AG08395 (cell line): ENCODE measurements around the gene APOLD1.
"Not testable (repeated sequence)": the region's sequence is repeated elsewhere in the genome, so short reads cannot be mapped to it uniquely, and the experiment has no call there.

ENCODE experiments used
- DNase-seq: peaks from one replicate; pipeline ENCODE4 v3.0.0; 2012; ENCODE audit warnings: mixed read lengths, low spot score

The APOLD1 gene

DNA sequence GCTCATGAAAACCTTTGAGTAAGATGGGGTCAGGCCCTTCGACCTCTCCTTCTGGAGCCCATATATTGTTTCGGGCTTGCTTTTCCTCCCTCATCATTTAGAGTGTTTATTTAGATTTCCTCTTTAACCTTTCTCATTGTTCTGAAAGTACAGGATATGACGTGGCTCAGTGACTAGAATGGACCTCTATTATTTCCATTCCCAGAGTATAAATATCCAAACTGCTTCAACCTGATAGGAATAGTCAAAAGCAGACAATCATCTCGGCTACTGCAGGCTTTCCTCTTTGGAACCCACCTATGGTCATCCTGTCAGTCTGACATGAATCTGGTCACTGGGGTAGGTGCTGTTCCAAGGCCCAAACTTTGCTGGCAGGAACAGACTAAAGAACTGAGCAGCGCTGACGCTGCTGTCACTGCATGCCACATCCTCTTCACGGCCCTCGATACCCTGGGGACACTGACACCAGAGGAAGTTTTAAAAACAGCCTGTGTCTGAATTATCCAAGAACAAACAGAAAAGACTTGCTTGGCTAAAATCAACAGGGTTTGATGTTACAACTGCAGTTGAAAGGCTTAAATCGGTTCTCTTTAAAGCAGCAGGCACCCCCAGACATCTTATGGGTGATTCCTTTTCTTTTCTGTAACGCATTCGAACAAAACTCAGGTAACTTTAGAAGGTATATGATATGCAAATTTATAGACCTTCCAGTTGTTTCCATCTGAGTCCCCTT is 22.7 kb downstream of the APOLD1 start:
- no peak for DNase-seq

DNA sequence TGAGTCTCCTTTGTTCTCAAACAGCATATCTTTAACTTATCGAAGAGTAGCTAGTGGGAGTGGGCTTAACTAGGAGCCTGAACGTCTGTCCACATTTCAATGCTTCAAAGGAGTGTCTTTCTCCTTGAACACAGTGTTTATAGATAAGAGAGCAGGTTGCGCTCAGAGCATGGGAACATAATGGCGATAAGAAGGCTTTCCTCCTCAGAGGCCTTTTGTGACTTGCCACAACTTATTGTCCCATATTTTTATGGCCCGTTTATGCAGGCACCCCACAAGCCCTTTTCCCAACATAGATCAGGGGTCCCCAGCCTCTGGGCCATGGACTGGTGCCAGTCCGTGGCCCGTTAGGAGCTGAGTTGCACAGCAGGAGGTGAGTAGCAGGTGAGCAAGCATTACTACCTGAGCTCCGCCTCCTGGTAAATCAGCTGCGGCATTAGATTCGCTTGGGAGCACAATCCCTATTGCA is 25.1 kb downstream of the APOLD1 start:
- DNase-seq, result no peak

DNA sequence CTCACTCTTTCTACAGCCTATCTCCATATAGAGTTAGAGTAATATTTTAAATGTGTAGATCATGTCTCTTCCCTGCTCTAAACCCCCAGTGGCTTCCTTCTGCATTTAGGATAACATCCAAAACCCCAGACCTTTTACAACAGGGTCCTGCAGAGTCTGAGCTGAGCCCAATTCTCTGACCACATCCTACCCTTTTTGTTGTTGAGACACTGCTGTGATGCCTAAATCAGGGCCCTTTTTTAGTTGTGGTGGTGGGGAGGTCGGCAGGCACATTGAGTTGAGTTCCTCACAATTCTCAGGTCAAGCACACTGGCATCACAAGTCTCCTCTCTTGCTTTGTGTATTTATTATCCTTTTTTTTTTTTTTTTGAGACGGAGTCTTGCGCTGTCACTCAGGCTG is 25.9 kb downstream of the APOLD1 start:
- no peak for DNase-seq

DNA sequence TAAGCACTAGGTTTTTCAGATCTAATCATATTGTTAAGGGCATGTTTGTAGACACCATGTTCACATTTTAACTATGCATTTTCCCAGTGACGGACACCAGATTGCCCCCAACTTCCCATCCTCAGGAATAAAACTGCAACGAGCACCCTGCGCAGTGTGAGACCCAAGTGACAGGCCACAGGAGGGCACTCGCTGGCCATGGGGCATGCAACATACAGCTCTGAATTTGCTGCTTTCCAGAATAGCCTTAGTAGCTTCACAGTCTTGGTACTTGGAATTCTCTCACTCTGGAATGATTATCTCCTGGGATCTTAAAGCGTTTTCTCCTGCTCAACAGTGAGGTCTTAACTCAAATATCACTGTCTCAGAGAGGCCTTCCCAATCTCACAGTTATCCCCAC is 26.7 kb downstream of the APOLD1 start:
- DNase-seq, result no peak

DNA sequence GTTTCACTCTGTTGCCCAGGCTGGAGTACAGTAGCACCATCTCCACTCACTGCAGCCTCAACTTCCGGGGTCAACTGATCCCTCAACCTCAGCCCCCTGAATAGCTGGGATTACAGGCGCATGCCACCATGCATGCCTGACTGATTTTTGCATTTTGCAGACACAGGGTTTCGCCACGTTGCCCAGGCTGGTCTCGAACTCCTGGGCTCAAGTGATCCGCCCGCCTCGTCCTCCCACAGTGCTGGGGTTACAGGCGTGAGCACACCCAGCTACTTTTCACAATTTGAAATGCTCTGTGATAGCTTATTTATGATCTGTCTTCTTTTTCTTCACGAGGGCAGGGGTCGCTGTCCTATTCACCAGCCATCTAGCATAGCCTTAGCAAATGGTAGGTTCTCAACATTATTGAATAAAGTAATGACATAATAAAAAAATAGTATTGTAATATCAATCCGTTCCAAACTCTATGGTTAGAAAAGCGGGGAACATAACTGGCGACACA is 27.2 kb downstream of the APOLD1 start:
- no peak for DNase-seq

DNA sequence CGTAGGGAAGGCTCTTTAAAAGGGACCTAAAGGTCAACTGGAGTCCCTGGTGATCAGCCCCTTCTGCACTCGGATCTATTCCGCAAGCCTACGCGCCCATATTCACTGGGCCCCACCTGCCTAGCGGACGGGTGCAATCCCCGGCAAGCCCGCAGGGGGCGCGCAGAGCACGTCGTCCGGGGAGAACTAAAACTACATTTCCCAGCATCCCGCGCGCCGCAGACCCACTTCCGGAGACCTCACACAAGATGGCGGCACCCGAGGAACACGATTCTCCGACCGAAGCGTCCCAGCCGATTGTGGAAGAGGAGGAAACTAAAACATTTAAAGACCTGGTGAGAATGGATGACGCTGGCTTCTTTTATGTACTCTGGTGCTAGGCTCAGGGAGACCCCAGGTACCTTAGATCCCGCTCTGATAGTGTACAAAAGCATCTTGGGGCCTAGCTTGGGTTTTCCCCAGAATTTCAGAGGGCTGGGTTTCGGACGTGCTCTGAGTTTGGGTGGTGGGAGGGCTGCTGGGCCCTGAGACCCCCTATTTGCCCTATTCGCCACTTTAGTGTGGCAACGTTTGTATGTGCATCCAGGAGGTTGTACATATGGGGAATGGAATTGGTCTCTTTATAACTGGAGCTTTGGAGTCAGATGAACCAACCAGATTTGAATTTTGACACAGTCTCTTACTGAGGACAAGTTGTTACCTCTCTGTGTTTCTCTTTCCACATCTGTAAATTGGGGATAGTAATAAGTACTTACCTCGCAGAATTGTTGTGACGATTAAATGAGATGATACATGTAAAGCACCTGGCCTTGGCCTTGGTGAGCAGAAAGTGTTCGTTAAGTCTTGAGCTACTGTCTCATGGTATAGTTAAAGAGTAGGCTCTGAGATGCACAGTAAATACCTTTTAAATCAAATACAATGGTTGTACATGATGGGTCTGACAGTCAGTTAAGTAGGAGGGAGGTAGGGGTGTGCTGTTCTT is 28.0 kb downstream of the APOLD1 start, which contains the start of gene DDX47:
Gene DDX47, plus strand, starts transcription at position 227 of the 982 bp plus-strand sequence. Its CDS starts 22 bp downstream, at position 249.
- DNase-seq, result peak; percentile 92

DNA sequence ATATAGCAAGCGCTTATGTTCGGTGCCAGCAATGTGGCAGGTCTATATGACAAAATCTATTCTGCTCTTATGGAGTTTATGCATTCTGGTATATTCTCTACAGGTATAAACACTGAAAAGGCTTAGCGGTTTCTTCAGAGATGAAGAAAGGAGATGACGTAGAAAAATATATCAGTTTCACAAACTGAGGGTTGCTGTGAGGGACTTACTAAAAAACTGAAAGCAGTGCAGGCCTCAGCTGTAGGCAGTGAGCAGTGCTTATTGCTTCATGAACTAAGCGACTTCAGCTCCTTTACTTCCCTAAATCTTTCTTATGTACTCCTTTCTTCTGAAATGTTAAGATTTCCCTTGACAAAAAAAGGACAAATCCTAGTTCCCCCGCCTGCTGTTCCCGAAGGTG is 32.2 kb downstream of the APOLD1 start:
- no peak for DNase-seq

DNA sequence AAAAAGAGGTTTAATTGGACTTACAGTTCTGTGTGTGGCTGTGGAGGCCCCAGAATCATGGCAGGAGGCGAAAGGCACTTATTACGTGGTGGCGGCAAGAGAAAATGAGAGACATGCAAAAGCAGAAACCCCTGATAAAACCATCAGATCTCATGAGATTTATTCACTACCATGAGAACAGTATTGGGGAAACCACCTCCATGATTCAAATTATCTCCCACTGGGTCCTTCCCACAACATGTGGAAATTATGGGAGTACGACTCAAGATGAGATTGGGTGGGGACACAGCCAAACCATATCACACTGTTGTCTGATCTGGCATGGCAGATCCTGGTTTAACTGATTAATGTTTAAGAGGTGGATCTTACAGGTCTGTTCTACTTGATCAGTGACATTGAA is 33.2 kb downstream of the APOLD1 start:
- DNase-seq, result no peak

DNA sequence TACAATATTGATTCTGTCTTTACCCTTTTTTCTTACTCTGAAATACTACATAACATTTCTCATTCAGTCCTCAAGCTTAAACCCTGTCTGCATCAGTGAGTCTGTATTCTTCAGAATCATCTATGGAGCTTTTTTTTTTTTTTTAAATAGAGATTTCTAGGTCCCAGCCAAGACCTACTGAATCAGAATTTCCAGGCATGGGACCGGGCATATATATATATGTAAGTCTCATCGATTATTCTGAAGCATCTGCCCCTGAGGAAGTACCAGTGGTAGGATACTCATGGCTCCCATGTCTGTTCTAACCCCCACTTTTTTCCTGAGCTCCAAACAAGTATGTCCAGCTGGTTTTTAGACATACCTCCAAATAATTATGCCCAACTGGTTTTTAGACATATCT is 33.8 kb downstream of the APOLD1 start:
- no peak for DNase-seq

DNA sequence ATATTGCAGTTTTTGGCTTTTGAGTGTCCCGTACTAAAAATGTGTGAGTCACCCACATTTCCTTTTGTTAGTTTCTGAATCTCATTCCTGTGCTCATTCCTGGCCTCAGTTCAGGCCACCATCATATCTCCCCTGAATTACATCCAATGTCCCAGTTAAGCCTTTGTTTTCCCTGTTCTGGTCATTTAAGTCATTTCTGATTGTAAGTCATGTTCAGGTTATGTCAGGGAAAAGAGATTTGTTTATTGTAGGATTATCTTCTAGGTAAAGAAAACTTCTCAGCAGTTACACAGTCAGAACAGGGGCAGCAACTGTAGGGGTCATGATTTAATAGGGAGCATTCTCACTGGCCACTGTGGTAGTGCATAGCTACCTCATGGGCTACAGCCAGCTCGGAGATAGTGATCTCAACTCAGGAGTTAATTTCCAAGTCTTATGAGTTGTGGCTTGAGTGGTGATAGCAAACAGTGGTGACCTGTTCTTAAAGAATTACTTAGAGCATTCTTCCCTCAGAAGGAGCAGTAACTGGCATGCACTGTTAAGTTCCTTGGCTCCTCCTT is 34.4 kb downstream of the APOLD1 start:
- peak; percentile 92 for DNase-seq

DNA sequence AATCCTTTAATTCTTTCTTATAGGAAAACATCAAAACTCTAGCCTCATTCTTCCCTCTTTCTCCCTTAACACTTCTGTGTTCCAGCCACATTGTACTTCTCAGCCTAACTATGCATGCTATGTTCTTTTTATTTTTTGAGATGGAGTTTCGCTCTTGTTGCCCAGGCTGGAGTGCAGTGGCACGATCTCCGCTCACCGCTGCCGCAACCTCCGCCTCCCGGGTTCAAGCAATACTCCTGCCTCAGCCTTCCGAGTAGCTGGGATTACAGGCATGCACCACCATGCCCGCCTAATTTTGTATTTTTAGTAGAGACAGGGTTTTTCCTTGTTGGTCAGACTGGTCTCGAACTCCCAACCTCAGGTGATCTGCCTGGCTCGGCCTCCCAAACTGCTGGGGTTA is 34.9 kb downstream of the APOLD1 start:
- DNase-seq, result not testable (repeated sequence)

DNA sequence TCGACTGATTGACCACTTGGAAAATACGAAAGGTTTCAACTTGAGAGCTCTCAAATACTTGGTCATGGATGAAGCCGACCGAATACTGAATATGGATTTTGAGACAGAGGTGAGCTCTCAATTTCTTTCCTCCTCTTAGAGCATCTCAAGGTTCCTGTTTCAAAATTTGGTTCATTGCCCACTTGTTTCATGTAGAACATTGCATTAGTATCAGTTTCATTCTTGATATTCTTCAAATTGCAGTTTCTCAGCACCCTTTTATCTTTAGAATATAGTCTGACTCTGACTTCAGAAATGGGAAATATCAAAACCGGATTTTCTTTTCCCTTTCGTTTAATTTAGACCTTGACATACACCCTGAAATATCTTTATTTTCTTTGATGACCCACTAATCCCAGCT is 36.5 kb downstream of the APOLD1 start:
- no peak for DNase-seq

DNA sequence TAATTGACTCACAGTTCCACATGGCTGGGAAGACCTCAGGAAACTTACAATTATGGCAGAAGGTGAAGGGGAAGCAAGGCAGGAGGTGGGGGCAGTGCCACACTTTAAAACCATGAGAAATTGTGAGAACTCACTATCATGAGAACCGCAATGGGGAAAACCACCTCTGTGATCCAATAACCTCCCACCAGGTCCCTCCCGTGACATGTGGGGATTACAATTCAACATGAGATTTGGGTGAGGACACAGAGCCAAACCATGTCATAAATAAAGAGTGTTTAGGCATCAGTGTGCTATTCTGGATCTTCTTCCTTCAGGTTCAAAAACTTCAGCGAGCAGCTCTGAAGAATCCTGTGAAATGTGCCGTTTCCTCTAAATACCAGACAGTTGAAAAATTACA is 37.4 kb downstream of the APOLD1 start:
- no peak for DNase-seq

DNA sequence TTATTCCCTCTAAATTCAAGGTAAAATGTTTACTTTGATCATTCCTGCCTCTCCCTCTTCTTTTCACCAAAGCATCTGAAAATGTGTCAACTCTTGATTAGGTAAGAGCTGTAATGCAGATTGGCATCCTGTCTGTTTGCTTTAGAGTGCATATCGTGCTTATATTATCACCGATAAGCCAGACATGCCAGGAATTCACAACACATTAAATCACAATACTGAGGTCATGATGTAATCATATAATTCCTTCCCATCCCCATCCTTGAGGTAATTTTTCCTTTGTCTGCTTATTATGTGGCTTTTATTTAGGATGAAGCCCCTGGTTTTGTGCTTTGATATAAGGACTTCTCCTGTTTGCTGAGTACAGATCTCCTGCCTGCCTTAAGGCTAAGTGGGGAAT is 37.8 kb downstream of the APOLD1 start:
- peak; percentile 48 for DNase-seq

DNA sequence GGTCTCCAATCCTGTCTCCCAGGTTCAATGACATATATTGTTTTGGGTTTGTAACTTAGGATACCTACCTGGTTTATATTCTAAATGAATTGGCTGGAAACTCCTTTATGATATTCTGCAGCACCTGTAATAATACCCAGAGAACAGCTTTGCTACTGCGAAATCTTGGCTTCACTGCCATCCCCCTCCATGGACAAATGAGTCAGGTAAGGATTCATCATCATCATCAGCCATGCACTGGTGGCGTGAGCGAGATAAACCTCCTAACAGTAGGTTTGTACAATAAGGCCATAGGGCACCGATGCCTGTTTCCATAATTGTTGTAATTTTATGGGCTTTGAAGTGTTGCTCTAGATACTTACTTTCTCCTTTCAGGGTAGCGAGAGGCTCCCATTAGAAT is 38.4 kb downstream of the APOLD1 start:
- no peak for DNase-seq

DNA sequence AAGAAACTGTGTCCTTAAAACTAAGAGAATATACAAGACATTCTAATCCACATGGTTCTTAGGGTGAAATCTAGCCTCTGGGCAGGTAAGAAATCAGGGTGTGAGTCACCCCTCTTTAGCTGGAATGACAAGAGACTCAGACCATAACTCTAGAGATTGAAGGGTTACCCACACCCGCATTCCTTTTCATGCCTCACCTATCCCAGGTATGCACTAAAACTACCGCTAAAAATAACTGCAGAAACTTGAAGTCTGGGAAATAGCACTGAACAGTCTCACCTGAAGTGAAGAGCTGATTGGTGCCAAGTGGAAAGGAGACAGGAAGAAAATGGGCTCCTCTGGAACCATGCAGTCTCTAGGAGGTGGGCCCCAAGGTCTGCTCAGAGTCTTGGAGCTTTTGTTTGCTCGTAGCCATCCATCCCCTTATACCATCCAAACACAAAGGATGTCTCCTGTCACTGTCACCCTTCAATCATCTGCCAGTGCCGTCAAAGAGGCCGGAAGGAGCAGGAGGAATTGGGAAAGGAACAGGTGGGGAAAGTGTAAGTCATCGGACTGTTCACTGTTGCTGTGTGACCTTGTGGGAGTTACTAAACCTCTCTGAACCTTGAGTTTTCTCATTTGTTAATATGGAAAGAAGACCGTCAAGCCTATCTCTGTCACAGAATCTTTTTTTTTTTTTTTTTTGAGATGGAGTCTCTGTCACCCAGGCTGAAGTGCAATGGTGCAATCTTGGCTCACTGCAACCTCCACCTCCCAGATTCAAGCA is 50.1 kb downstream of the APOLD1 start:
- DNase-seq, result peak; percentile 28

DNA sequence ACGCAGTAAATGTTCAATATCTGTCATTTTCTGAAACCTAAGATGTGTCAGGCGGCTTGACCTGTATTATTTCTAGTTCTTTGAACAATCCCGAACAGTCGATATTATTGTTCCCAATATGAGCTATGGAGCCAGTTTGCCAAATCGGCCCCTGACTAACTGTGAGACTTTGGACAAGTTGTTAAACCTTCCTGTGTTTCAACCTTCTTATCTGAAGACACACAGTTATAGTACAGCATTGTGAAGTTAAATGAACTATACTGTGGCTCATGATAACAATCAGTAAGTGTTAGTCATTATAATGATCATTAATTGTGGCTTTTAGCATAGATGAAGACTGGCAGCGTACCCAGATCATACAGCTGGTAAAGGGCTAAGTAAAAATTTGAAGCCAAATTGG is 51.1 kb downstream of the APOLD1 start:
- DNase-seq, result no peak

DNA sequence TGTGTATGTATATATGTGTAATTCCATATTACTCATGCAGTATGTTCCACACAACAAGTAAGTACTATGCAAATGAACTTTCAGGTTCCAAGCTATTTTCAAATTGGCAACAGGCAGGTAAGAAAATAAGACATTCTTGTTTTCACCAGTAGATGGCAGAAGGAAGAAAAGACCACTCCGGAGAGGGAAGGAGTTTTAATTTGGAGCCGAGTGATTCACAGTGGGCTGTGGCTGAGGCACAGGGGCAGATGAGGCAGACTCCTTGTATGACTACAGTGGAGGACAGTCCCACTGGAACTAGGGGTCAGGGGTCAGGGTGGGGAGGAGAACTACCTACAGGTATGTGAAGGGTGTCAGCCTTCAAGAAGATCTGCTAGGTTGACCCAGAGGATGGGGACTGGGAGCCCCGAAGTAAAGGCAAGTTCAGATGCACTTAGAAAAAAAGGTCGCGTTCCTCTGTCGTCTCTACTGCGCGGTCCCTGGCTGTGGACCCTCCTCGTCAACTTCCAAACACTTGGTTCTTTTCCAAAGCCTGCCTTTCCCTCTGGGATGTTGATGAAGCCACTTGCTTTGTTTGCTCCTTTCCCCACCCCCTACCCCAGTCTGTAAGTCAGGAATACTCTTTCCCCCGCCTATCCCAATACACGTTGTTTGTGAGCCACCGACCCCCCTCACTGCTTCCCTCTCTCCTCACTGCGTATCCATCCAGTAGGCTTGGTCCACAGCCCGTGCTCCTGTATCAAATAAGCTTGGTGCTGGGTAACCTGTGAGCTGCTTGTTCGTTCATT is 51.8 kb downstream of the APOLD1 start:
- peak; percentile 80 for DNase-seq

DNA sequence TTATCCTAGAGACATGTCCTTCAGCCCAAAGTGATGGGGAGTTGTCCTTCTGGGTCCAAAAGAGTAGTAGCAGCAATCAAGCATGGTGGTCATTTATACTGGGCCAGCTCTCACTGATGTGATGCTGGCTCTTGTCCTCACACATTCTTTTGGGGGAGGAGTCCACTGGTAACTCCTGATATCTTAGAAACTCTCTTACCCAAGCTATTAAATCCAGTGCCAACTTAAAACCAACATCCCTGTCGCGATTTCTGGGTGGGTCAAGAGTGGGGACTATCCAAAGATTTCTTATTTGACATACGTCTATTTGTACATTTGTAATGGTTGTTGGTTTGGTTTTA is 52.3 kb downstream of the APOLD1 start:
- DNase-seq, result no peak

DNA sequence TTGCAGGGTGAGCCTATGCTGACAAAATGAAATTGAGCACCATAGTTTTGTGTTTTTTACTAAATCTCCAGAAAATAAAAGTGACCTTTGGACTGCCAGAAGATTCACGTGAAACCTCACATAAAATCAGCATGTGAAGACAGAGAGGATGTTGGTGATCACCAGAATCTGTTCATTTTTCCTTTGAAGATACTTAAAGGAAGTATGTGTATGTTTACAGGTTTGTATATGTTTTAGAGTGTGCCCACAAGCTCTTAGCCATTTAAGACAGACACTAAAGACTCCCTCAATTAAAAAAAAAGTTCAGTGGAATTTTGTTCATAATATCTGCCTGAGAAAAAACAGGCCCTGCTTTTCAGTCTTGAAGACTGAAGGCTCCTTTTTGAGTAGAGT is 53.5 kb downstream of the APOLD1 start:
- DNase-seq, result no peak

DNA sequence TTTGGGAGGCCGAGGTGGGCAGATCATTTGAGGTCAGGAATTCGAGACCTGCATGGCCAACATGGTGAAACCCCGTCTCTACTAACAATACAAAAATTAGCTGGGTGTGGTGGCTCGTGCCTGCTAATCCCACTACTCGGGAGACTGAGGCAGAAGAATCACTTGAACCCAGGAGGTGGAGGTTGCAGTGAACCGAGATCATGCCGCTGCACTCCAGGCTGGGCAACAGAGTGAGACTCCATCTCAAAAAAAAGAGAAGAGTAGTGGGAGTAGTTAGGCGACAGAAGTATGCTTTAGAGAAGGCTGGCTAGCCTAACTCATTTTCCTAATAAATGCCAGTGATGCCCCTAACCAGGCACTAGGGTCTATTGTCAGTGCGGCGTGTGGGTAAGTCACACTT is 54.0 kb downstream of the APOLD1 start:
- DNase-seq, result not testable (repeated sequence)
